Dermis blood vessel endothelial cell (primary cell): ENCODE results near the gene RANBP2. TPM values are rescaled to one million over a fixed set of nuclear protein-coding genes. Genes with fewer than 3 reads are reported as not detected.
"Not testable (repeated sequence)": the region's sequence is repeated elsewhere in the genome, so short reads cannot be mapped to it uniquely, and the experiment has no call there.

Experiments
- DNase-seq: peaks from one replicate; pipeline ENCODE4 v3.0.0; 2010
- total RNA-seq: library from RNA; depleted of rRNA; stranded (reverse); fragments of >200 nt; gene quantifications from 2 replicates; pipeline ENCODE4 v1.2.3, GENCODE V29; 2014

Gene RANBP2
- 103 and 126 TPM in 2 replicates for total RNA-seq

DNA sequence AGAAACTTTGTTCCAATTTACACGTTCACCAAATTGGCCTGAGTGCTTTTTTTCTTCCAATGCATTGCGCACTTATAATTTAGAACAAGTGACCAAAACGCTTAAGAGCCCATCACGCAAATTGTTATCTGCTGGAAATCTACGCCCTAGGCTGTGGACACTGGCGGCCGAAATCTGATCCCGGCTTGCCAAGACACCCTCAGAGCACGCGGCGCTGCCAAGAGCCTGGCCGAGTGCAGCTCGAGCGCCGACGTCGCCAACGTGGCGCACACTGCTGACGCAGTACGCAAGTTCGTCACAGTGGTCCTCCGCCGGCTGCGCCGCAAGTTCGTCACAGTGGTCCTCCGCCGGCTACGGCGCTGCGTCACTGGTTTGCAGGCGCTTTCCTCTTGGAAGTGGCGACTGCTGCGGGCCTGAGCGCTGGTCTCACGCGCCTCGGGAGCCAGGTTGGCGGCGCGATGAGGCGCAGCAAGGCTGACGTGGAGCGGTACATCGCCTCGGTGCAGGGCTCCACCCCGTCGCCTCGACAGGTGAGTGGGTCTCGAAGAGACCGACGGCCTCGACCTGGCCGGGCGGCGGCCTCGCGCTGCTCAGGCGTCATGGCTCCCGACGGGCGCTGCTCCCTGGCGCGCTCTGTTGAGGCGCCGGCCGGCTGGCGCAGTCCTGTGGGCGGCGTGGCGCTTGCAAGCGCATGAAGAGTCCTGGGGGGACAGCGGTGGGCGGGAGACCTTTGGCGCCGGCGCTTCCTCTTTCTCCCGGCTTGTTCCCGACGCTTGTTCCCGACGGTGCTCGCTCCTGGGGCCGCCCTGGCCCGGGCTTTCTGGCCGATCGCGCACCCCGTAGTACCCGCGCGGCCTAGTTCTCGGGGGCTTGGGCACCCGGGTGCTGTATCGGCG, at the start of gene RANBP2:
Gene RANBP2, plus strand, starts transcription at position 334 of the 896 bp plus-strand sequence. Its CDS starts 125 bp downstream, at position 459.
- peak; percentile 100 for DNase-seq

DNA sequence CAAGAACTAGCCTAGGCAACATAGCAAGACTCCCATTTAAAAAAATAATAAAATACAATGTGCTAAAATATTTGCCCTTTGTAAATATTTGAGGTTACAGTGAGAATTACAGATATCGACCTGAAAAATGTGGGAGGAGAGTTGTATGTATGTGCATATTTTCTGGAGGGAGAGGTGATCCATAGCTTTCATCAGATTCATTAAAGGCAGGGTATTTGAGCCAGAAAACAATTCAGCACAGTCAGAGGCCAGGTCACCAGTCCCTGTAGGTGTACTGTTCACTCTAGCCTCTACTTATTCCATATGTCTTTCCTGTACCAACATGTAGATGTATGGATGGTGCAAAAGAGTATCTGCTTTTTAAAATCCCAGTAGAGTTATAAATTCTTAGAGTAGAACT, 49.0 kb upstream of the RANBP2 start:
- DNase-seq = not testable (repeated sequence)

DNA sequence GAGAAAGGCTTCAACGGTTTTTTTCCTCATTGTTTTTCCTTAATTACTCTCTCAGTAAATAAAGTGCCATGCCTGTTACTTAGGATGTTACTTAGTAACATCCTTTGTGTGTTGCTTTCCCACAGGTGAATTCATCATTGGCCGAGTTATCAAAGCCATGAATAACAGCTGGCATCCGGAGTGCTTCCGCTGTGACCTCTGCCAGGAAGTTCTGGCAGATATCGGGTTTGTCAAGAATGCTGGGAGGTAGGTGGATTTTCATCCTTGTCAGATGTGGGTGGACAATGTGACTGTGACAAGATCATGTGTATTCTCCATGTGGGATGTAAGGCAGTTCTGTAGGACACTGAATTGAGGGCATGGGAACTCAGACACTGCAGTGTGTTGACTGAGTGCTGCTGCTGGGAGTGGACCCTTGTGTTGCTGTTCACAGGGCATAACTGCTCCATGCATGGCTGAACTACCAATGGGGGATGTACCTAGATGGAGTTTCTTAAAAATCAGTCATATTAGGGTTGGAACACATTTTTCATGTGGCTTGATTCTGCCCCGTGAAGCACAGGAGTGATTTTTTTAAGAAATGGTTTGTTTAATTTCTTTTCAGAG, 47.0 kb upstream of the RANBP2 start:
- DNase-seq = peak; percentile 33

- DNase-seq = not testable (repeated sequence)
Measured at GRCh38 chr2:108676522-108676921, 42.8 kb upstream of the RANBP2 start.

GRCh38 chr2:108677239-108677744, 42.0 kb upstream of the RANBP2 start:
- peak; percentile 61 for DNase-seq

GRCh38 chr2:108678198-108678651, 41.1 kb upstream of the RANBP2 start:
- DNase-seq = peak; percentile 94

GRCh38 chr2:108680805-108681204, 38.5 kb upstream of the RANBP2 start:
- not testable (repeated sequence) for DNase-seq

DNA sequence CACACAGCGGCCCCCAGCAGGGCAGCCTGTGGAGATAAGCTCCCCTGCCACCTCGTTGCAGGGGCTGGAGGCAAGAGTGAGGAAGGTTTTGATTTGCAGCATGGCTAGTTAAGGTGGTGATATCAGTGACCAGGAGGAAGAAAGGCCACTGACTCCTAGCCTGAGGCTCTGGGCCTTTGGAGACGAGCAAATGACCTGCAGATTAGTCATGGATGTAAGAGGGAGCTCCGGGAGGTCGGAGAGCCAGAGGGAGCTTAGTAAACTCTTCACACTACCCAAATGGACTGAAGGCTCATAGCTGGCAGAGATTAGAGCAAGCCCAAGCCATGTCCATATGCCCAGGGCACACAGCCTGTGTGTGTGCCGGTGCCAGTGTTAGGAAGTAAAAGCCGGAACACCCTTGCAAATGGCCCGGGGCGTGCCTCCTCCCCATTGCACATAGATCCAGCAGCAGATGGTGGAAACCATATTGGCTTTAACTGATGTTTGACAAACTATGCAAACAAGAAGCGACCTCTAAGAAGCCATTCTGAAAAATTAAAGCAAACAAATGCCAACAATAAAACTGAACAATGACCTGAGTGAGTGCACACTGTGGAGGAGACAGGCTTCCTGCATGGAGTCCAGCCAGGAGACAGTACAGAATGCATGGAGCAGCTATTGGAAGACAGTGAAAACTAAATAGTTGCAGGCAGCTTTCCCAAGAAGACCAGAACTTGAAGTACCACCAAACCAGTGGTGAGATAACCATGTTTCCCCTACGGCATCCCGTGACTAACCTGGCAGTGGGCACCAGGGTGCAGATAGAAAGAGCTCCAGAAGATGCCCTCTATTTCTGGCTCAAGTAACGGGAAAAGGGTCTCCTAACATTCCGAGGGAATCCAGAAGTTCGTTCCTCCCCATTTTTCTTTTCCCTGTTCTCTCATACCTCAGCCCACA, 30.2 kb upstream of the RANBP2 start:
- peak; percentile 29 for DNase-seq

GRCh38 chr2:108690001-108690400, 29.3 kb upstream of the RANBP2 start:
- peak; percentile 30 for DNase-seq

DNA sequence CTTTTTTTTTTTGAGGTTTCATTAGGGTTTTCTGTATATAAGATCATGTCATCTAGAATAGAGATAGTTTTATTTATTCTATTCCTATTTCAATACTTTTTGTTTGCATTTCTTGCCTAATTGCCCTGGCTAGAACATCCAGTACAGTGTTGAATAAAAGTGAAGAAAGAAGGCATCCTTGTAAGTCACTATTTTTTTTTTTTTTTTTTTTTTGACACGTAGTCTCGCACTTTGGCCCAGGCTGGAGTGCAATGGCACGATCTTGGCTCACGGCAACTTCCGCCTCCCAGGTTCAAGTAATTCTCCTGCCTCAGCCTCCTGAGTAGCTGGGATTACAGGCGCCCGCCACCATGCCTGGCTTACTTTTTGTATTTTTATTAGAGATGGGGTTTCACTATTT, 27.8 kb upstream of the RANBP2 start:
- DNase-seq = no peak

DNA sequence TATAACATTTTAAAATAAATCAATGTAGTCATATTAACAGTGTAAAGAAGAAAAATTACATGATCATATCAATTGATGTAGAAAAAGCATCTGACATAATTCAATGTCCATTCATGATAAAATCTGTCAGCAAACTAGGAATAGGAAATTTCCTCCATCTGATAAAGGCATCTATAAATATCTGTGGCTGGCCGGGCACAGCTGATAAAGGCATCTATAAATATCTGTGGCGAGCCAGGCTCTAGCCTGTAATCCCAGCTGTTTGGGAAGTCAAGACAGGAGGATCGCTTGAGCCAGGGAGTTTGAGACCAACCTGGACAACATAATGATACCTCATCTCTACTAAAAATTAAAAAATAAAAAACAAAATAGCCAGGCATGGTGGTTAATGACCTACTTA, 18.1 kb upstream of the RANBP2 start:
- no peak for DNase-seq

DNA sequence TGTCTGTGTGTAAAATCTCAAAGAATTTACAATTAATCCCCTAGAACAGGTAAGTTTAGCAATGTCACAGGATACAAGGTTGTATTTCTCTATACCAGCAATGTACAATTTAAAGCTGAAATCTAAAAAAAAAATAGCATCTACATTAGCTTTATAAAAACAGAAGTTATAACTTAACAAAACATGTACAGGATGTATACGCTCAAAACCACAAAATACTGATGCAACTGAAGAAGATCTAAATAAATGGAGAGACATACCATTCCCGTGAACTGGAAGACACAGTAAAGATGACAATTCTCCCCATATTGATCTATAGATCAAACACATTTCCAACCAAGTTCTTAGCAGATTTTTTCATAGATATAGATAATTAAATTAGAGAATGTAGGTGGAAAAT, 17.5 kb upstream of the RANBP2 start:
- no peak for DNase-seq

DNA sequence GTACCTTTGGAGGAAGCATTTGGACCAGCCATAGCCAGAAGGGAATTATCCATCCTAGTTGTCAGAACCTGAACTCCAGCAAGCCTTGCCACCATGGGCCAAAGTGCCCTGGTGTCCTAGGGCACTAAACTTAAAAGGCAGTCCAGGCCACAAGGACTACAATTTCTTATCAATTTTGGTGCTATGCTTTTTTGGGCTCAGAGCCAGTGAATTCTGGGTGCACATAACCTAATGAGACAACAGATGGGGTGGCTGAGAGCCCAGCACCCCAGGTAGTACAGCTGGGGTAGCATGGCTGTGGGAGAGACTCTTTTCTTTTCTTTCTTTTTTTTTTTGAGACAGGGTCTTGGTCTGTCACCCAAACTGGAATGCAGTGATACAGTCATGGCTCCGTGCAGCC, 14.4 kb upstream of the RANBP2 start:
- no peak for DNase-seq

DNA sequence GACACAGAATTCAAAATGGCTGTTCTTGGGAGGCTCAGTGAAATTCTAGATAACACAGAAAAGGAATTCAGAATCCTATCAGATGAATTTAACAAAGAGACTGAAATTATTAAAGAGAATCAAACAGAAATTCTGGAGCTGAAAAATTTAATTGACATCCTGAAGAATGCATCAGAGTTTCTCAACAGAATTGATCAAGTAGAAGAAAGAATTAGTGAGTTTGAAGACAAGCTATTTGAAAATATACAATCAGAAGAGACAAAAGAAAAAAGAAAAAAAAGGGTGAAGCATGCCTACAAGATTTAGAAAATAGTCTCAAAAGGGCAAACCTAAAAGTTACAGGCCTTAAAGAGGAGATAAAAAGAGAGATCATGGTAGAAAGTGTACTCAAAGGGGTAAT, 12.0 kb upstream of the RANBP2 start:
- DNase-seq = no peak

- not testable (repeated sequence) for DNase-seq
Measured at GRCh38 chr2:108716971-108717370, 2.3 kb upstream of the RANBP2 start.

- DNase-seq = not testable (repeated sequence)
Measured at GRCh38 chr2:108726048-108726447, 6.8 kb downstream of the RANBP2 start.

- DNase-seq = not testable (repeated sequence)
Measured at GRCh38 chr2:108734656-108735055, 15.4 kb downstream of the RANBP2 start.

DNA sequence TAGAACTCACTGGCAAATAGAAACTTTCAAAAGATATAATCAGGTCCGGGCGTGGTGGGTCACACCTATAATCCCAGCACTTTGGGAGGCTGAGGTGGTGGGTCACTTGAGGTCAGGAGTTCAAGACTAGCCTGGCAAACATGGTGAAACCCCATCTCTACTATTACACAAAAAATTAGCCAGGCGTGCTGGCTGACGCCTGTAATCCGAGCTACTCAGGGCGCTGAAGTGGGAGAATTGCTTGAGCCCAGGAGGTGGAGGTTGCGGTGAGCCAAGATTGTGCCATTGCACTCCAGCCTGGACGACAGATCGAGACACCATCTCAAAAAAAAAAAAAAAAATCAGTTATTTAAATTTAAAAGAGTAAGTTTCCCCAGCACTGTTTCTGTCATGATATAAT, 38.7 kb downstream of the RANBP2 start:
- DNase-seq = not testable (repeated sequence)

GRCh38 chr2:108762618-108763017, 43.3 kb downstream of the RANBP2 start:
- DNase-seq = not testable (repeated sequence)

GRCh38 chr2:108766671-108767070, 47.4 kb downstream of the RANBP2 start:
- DNase-seq = not testable (repeated sequence)

DNA sequence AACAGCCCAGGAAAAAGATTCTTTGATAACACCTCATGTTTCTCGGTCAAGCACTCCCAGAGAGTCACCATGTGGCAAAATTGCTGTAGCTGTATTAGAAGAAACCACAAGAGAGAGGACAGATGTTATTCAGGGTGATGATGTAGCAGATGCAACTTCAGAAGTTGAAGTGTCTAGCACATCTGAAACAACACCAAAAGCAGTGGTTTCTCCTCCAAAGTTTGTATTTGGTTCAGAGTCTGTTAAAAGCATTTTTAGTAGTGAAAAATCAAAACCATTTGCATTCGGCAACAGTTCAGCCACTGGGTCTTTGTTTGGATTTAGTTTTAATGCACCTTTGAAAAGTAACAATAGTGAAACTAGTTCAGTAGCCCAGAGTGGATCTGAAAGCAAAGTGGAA, 48.6 kb downstream of the RANBP2 start:
- not testable (repeated sequence) for DNase-seq

GRCh38 chr2:108776475-108776874, 57.2 kb downstream of the RANBP2 start:
- no peak for DNase-seq
